ENCODE results near the gene MDH1. TPM values are rescaled to one million over a fixed set of nuclear protein-coding genes. Genes with fewer than 3 reads are reported as not detected.

Gene MDH1
- total and polyA plus RNA-seq, 9 of the 15 experiments (the other 6 are each of a cell fraction or from before 2014, with no cell fraction given), result 191 to 1,225 (median 284) TPM

DNA sequence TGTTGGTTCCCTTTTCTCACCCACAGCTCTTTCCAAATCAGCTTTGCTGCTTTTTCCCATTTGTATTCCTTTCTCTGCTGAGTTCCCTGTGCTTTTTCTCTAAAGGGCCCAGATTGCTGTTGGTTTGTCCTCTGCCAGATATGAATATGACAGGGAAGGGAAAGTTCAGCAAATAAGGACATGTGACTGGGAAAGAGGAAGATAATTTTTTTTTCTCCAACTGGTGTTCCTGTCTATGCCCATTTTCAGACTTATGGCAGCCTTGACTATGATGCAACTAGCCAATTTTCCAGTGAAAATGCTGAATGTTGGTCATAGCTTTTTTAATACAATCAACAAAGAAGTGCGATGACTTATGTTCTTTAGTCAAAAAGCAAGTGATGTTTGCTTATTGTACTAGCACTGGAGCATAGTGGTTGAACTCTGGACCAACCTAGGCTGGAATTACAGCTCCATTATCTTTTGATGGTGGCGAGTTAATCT, 7.7 kb downstream of the MDH1 start:
- peaks cover 81% of the 10 kb centered on the region for H3K36me3 ChIP-seq (ENCODE audit: control insufficient read depth, insufficient read depth, low read length)
- H4K20me1 ChIP-seq (replicated peaks; ENCODE audit: control insufficient read depth, insufficient read depth, low read length), result no peaks in the 10 kb centered on the region
- peaks cover 50% of the 10 kb centered on the region for H3K79me2 ChIP-seq (ENCODE audit: control insufficient read depth, insufficient read depth, low read length)
- TF ChIP-seq, protein P1, sequence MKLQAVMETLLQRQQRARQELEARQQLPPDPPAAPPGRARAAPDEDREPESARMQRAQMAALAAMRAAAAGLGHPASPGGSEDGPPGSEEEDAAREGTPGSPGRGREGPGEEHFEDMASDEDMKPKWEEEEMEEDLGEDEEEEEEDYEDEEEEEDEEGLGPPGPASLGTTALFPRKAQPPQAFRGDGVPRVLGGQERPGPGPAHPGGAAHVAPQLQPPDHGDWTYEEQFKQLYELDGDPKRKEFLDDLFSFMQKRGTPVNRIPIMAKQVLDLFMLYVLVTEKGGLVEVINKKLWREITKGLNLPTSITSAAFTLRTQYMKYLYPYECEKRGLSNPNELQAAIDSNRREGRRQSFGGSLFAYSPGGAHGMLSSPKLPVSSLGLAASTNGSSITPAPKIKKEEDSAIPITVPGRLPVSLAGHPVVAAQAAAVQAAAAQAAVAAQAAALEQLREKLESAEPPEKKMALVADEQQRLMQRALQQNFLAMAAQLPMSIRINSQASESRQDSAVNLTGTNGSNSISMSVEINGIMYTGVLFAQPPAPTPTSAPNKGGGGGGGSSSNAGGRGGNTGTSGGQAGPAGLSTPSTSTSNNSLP (IDR thresholded peaks at IDR 0.05; ENCODE audit: borderline replicate concordance, low read depth, low read length), result no peak
- TF ChIP-seq FOS (IDR thresholded peaks at IDR 0.05; ENCODE audit: extremely low read depth, insufficient read length) (no peak), PHF20 (IDR thresholded peaks at IDR 0.05; ENCODE audit: partially characterized antibody) (no peak), PCBP1 (IDR thresholded peaks at IDR 0.05; ENCODE audit: low read depth, low read length, poor library complexity, severe bottlenecking) (no peak), JUNB (CRISPR knock-in tag; conservative IDR thresholded peaks at IDR 0.05) (no peak), NCOR1 (IDR thresholded peaks at IDR 0.05) (no peak), ZNF140 (CRISPR knock-in tag; IDR thresholded peaks at IDR 0.05) (no peak), SRF (CRISPR knock-in tag; IDR thresholded peaks at IDR 0.05) (no peak)
- TF ChIP-seq, protein P2, sequence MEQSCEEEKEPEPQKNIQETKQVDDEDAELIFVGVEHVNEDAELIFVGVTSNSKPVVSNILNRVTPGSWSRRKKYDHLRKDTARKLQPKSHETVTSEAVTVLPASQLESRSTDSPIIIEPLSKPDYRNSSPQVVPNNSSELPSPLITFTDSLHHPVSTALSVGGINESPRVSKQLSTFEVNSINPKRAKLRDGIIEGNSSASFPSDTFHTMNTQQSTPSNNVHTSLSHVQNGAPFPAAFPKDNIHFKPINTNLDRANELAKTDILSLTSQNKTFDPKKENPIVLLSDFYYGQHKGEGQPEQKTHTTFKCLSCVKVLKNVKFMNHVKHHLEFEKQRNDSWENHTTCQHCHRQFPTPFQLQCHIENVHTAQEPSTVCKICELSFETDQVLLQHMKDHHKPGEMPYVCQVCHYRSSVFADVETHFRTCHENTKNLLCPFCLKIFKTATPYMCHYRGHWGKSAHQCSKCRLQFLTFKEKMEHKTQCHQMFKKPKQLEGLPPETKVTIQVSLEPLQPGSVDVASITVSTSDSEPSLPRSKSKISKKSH (CRISPR knock-in tag; IDR thresholded peaks at IDR 0.05), result no peak
- FAIRE-seq, result no peak
- H3K9ac ChIP-seq (ENCODE audit: insufficient read depth in 1 of 2, low read depth in 2 of 2, low read length in 2 of 2), result no peak overlapping the region
- H3K27me3 ChIP-seq (ENCODE audit: control insufficient read depth in 2 of 2, insufficient read depth in 2 of 2, low read length in 2 of 2), result no peaks in the 10 kb centered on the region
- BruUV-seq (replicated peaks), result no TSS peak
- H3K9me1 ChIP-seq (ENCODE audit: control insufficient read depth, insufficient read depth, low read length), result no peaks in the 10 kb centered on the region
- no peak overlapping the region for H3K4me3 ChIP-seq
- in situ Hi-C loops (cut with MboI) (no loop called here), intact Hi-C loops (cut with micrococcal nuclease) (no loop called here)
- ChIA-PET POLR2A (interaction anchor here (0.5 to 1.9 kb wide), 2 partner anchors 16 to 248 kb away, joined by 4 to 5 read pairs; no protein-coding TSS in a partner anchor), CTCF (ENCODE audit: low intra/inter-chr PET ratio) (no interaction called here)
- no peak for DNase-seq (ENCODE audit: extremely low read depth in 1 of 4, low spot score in 3 of 4)
- no peak overlapping the region for H2AFZ ChIP-seq (ENCODE audit: low read depth, low read length)
- no peak for ATAC-seq
- no peak overlapping the region for H3K4me2 ChIP-seq (ENCODE audit: insufficient read depth, low read length)
- no peaks in the 10 kb centered on the region for H3K4me1 ChIP-seq (replicated peaks in 1 of 2; ENCODE audit: control insufficient read depth in 2 of 2, insufficient read depth in 2 of 2, low read length in 2 of 2)
- no peaks in the 10 kb centered on the region for H3K9me3 ChIP-seq (replicated peaks; ENCODE audit: control insufficient read depth, insufficient read depth, low read depth, low read length)
- WGBS (ENCODE audit: insufficient coverage, low coverage, missing lambda C conversion rate), result 87% methylated on average over 2 of the region's 2 CpGs
- no peak overlapping the region for H3K27ac ChIP-seq (ENCODE audit: extremely low read depth, low read depth, low read length)

Data from K562 (cell line).